Neural cell (in vitro differentiated cells): ENCODE results near the gene GAPDHS. TPM values are rescaled to one million over a fixed set of nuclear protein-coding genes. Genes with fewer than 3 reads are reported as not detected.

ENCODE experiments used
- H2AFZ ChIP-seq: fragments of 200-600, 300-800 bp; sonication (generic), shearing (Covaris generic); 2 replicates; pipeline ENCODE4 v1.6.0; 2014; ENCODE audit warnings: low read depth, mild to moderate bottlenecking, antibody characterized with exemption, low read length, moderate library complexity
- H3F3A ChIP-seq: fragments of 200-600 bp; shearing (Covaris generic); 2 replicates; pipeline ENCODE4 v1.6.1; 2016; ENCODE audit warnings: mild to moderate bottlenecking, moderate library complexity, mixed read lengths, antibody characterized with exemption, low read length; ENCODE audit not compliant: insufficient read depth, poor library complexity, severe bottlenecking
- H3K27ac ChIP-seq: fragments of 200-600, 300-800 bp; sonication (generic), shearing (Covaris generic); 2 replicates; pipeline ENCODE4 v1.5.1; 2014; ENCODE audit warnings: mild to moderate bottlenecking, low read length, moderate library complexity
- H3K27me3 ChIP-seq: fragments of 300-800, 200-600 bp; sonication (generic), shearing (Covaris generic); 2 replicates; pipeline ENCODE4 v1.6.0; 2014; ENCODE audit warnings: mild to moderate bottlenecking, low read depth, low read length, moderate library complexity; ENCODE audit not compliant: insufficient read depth
- H3K36me3 ChIP-seq: fragments of 300-800, 200-600 bp; sonication (generic), shearing (Covaris generic); 2 replicates; pipeline ENCODE4 v1.5.1; 2014; ENCODE audit warnings: mild to moderate bottlenecking, antibody characterized with exemption, low read length, moderate library complexity; ENCODE audit not compliant: insufficient read depth
- H3K4me2 ChIP-seq: fragments of 300-800, 200-600 bp; sonication (generic), shearing (Covaris generic); 2 replicates; pipeline ENCODE4 v1.6.0; 2014; ENCODE audit warnings: mild to moderate bottlenecking, low read length
- H3K4me3 ChIP-seq: fragments of 300-800, 200-600 bp; sonication (generic), shearing (Covaris generic); 2 replicates; pipeline ENCODE4 v1.5.1; 2014; ENCODE audit warnings: mild to moderate bottlenecking, low read length, moderate library complexity
- H3K79me2 ChIP-seq: fragments of 200-600 bp; shearing (Covaris generic); replicated peaks from 2 replicates; pipeline ENCODE4 v1.6.0; 2014; ENCODE audit warnings: mild to moderate bottlenecking, low read length, moderate library complexity; ENCODE audit not compliant: insufficient read depth
- H3K9ac ChIP-seq: fragments of 300-800, 200-600 bp; sonication (generic), shearing (Covaris generic); 2 replicates; pipeline ENCODE4 v1.6.1; 2016; ENCODE audit warnings: mild to moderate bottlenecking, low read length, mixed read lengths
- H3K9me2 ChIP-seq: fragments of 200-600 bp; shearing (Covaris generic); 2 replicates; pipeline ENCODE4 v1.6.1; 2016; ENCODE audit warnings: mild to moderate bottlenecking, low read length, mixed read lengths; ENCODE audit not compliant: insufficient read depth
- H3K9me3 ChIP-seq: fragments of 200-600, 300-800 bp; sonication (generic), shearing (Covaris generic); 2 replicates; pipeline ENCODE4 v1.6.1; 2016; ENCODE audit warnings: mild to moderate bottlenecking, mixed run types, low read length, moderate library complexity, mixed read lengths
- H4K20me1 ChIP-seq: fragments of 200-600 bp; shearing (Covaris generic); 2 replicates; pipeline ENCODE4 v1.6.1; 2016; ENCODE audit warnings: mild to moderate bottlenecking, mixed run types; ENCODE audit not compliant: insufficient read depth
- EP300 ChIP-seq: fragments of 450-650 bp; conservative IDR thresholded peaks from 2 replicates; pipeline ENCODE4 v1.6.1; 2014; ENCODE audit warnings: antibody characterized with exemption, mild to moderate bottlenecking, moderate library complexity; ENCODE audit not compliant: poor library complexity, severe bottlenecking
- EZH2 ChIP-seq: fragments of 200-600, 300-800 bp; shearing (Covaris generic), sonication (generic); IDR thresholded peaks from 2 replicates; pipeline ENCODE4 v1.6.1; 2014; ENCODE audit warnings: antibody characterized with exemption, low read length, borderline replicate concordance, mild to moderate bottlenecking; ENCODE audit not compliant: insufficient read depth, poor library complexity, severe bottlenecking
- MXI1 ChIP-seq: fragments of 450-650 bp; conservative IDR thresholded peaks from 2 replicates; pipeline ENCODE4 v1.6.1; 2014; ENCODE audit warnings: antibody characterized with exemption, mild to moderate bottlenecking; ENCODE audit not compliant: poor library complexity, severe bottlenecking
- POLR2AphosphoS5 ChIP-seq: IDR thresholded peaks from 2 replicates; pipeline ENCODE4 v1.6.1; 2012
- RAD21 ChIP-seq: fragments of 450-650 bp; conservative IDR thresholded peaks from 2 replicates; pipeline ENCODE4 v1.6.1; 2014; ENCODE audit warnings: antibody characterized with exemption, mild to moderate bottlenecking, moderate library complexity
- SMC3 ChIP-seq: fragments of 450-650 bp; conservative IDR thresholded peaks from 2 replicates; pipeline ENCODE4 v1.6.1; 2014; ENCODE audit warnings: antibody characterized with exemption, mild to moderate bottlenecking, moderate library complexity; ENCODE audit not compliant: poor library complexity
- TAF1 ChIP-seq: IDR thresholded peaks from 2 replicates; pipeline ENCODE4 v1.6.1; 2012; ENCODE audit warnings: low read depth
- polyA plus RNA-seq: library from polyadenylated mRNA; depleted of rRNA; stranded (reverse); fragments of >200 nt; gene quantifications from 2 replicates; pipeline ENCODE4 v1.2.3, GENCODE V29; 2014
- TF ChIP-seq, protein P1 (sequence below): IDR thresholded peaks from 2 replicates; pipeline ENCODE4 v1.6.1; 2012; ENCODE audit warnings: borderline replicate concordance
- TF ChIP-seq, protein P2 (sequence below): fragments of 450-650 bp; IDR thresholded peaks from 2 replicates; pipeline ENCODE4 v1.5.1; 2014; ENCODE audit warnings: antibody characterized with exemption, mild to moderate bottlenecking, moderate library complexity; ENCODE audit not compliant: poor library complexity, severe bottlenecking

The GAPDHS gene
- polyA plus RNA-seq, 1 donor from 2014 or later = not detected

DNA sequence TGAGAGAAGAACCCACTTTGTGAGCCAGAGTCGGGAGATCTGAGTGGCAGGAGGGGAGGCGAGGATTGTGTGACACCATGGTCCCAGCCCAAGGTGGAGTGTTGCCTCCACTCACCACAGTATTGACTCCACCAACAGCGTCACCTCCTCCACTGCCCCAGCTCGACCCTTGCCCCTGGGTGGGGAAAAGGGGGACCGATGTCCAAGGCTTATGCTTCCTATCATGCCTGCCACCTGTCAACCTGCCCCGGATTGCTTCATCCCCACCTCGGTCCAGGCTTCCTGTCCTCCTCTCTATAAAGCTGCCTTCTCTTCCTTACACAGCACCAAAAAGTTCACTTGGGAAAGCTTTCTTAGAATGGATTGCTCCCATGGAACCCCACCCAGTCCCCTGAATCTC, 27.2 kb upstream of the GAPDHS start:
- Histone ChIP-seq H3K9me2 (no peaks in the 10 kb centered on the region), H3K9me3 (no peaks in the 10 kb centered on the region), H2AFZ (no peak overlapping the region), H3K79me2 (no peaks in the 10 kb centered on the region), H3K4me3 (no peak overlapping the region), H4K20me1 (no peaks in the 10 kb centered on the region), H3F3A (no peaks in the 10 kb centered on the region), H3K27ac (no peak overlapping the region), H3K27me3 (peaks cover 28% of the 10 kb centered on the region), H3K4me2 (no peak overlapping the region), H3K9ac (no peak overlapping the region), H3K36me3 (no peaks in the 10 kb centered on the region)
- no peak for TF ChIP-seq RAD21
- no peak for TF ChIP-seq SMC3
- TF ChIP-seq EP300 = no peak
- TF ChIP-seq, protein P1, sequence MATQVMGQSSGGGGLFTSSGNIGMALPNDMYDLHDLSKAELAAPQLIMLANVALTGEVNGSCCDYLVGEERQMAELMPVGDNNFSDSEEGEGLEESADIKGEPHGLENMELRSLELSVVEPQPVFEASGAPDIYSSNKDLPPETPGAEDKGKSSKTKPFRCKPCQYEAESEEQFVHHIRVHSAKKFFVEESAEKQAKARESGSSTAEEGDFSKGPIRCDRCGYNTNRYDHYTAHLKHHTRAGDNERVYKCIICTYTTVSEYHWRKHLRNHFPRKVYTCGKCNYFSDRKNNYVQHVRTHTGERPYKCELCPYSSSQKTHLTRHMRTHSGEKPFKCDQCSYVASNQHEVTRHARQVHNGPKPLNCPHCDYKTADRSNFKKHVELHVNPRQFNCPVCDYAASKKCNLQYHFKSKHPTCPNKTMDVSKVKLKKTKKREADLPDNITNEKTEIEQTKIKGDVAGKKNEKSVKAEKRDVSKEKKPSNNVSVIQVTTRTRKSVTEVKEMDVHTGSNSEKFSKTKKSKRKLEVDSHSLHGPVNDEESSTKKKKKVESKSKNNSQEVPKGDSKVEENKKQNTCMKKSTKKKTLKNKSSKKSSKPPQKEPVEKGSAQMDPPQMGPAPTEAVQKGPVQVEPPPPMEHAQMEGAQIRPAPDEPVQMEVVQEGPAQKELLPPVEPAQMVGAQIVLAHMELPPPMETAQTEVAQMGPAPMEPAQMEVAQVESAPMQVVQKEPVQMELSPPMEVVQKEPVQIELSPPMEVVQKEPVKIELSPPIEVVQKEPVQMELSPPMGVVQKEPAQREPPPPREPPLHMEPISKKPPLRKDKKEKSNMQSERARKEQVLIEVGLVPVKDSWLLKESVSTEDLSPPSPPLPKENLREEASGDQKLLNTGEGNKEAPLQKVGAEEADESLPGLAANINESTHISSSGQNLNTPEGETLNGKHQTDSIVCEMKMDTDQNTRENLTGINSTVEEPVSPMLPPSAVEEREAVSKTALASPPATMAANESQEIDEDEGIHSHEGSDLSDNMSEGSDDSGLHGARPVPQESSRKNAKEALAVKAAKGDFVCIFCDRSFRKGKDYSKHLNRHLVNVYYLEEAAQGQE = no peak
- no peak for TF ChIP-seq EZH2
- TF ChIP-seq, protein P2, sequence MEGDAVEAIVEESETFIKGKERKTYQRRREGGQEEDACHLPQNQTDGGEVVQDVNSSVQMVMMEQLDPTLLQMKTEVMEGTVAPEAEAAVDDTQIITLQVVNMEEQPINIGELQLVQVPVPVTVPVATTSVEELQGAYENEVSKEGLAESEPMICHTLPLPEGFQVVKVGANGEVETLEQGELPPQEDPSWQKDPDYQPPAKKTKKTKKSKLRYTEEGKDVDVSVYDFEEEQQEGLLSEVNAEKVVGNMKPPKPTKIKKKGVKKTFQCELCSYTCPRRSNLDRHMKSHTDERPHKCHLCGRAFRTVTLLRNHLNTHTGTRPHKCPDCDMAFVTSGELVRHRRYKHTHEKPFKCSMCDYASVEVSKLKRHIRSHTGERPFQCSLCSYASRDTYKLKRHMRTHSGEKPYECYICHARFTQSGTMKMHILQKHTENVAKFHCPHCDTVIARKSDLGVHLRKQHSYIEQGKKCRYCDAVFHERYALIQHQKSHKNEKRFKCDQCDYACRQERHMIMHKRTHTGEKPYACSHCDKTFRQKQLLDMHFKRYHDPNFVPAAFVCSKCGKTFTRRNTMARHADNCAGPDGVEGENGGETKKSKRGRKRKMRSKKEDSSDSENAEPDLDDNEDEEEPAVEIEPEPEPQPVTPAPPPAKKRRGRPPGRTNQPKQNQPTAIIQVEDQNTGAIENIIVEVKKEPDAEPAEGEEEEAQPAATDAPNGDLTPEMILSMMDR = no peak
- TF ChIP-seq TAF1 = no peak
- TF ChIP-seq POLR2AphosphoS5 = no peak
- TF ChIP-seq MXI1 = no peak

GRCh38 chr19:35507561-35507960, 25.7 kb upstream of the GAPDHS start:
- Histone ChIP-seq H3K79me2 (no peaks in the 10 kb centered on the region), H4K20me1 (no peaks in the 10 kb centered on the region), H3K9me3 (no peaks in the 10 kb centered on the region), H3K36me3 (no peaks in the 10 kb centered on the region), H3K27me3 (peaks cover 32% of the 10 kb centered on the region), H3K9me2 (no peaks in the 10 kb centered on the region), H2AFZ (no peak overlapping the region), H3K4me2 (no peak overlapping the region), H3K27ac (no peak overlapping the region), H3F3A (no peaks in the 10 kb centered on the region), H3K4me3 (no peak overlapping the region), H3K9ac (no peak overlapping the region)
- TF ChIP-seq EZH2 = no peak
- TF ChIP-seq, protein P2 = no peak
- TF ChIP-seq EP300 = no peak
- no peak for TF ChIP-seq TAF1
- no peak for TF ChIP-seq RAD21
- no peak for TF ChIP-seq SMC3
- no peak for TF ChIP-seq POLR2AphosphoS5
- TF ChIP-seq MXI1 = no peak
- TF ChIP-seq, protein P1 = no peak
